ENCODE data around the gene FRMD6. TPM values are rescaled to one million over a fixed set of nuclear protein-coding genes. Genes with fewer than 3 reads are reported as not detected.

Gene FRMD6
- total RNA-seq, 2 experiments from 2014 or later = 3.4 to 3.9 TPM

GRCh38 chr14:51648296-51648695 is 3.4 kb upstream of the FRMD6 start:
- no peaks in the 10 kb centered on the region for H3K9me3 Mint-ChIP-seq
- peaks cover 8% of the 10 kb centered on the region for H3K4me1 Mint-ChIP-seq
- no peak overlapping the region for H3K4me3 Mint-ChIP-seq
- no peaks in the 10 kb centered on the region for H3K36me3 Mint-ChIP-seq
- DNase-seq = no peak
- no peak overlapping the region for H3K27ac Mint-ChIP-seq
- peaks cover 5% of the 10 kb centered on the region for H3K27me3 Mint-ChIP-seq

- H3K9me3 Mint-ChIP-seq = no peaks in the 10 kb centered on the region
- no peak for DNase-seq
- H3K27ac Mint-ChIP-seq = no peak overlapping the region
- H3K36me3 Mint-ChIP-seq = no peaks in the 10 kb centered on the region
- H3K4me1 Mint-ChIP-seq = peaks cover 20% of the 10 kb centered on the region
- peaks cover 20% of the 10 kb centered on the region for H3K27me3 Mint-ChIP-seq
- H3K4me3 Mint-ChIP-seq = peak overlapping the region; percentile 83
Observed at GRCh38 chr14:51650716-51651387, 858 bp upstream of the FRMD6 start.

- peaks cover 20% of the 10 kb centered on the region for H3K4me1 Mint-ChIP-seq
- H3K4me3 Mint-ChIP-seq = peak overlapping the region; percentile 80
- no peaks in the 10 kb centered on the region for H3K36me3 Mint-ChIP-seq
- peak; percentile 62 for DNase-seq
- peak overlapping the region; percentile 45 for H3K27ac Mint-ChIP-seq
- no peaks in the 10 kb centered on the region for H3K9me3 Mint-ChIP-seq
- peaks cover 34% of the 10 kb centered on the region for H3K27me3 Mint-ChIP-seq
Observed at GRCh38 chr14:51652168-51653078, 713 bp downstream of the FRMD6 start.

- Mint-ChIP-seq H3K27ac (peak overlapping the region; percentile 45), H3K4me3 (peak overlapping the region; percentile 80), H3K4me1 (peaks cover 20% of the 10 kb centered on the region), H3K9me3 (no peaks in the 10 kb centered on the region), H3K27me3 (peaks cover 42% of the 10 kb centered on the region), H3K36me3 (no peaks in the 10 kb centered on the region)
- DNase-seq = no peak
Observed at GRCh38 chr14:51653079-51653774, 1.5 kb downstream of the FRMD6 start.

- peaks cover 20% of the 10 kb centered on the region for H3K4me1 Mint-ChIP-seq
- DNase-seq = no peak
- no peak overlapping the region for H3K4me3 Mint-ChIP-seq
- no peaks in the 10 kb centered on the region for H3K9me3 Mint-ChIP-seq
- peaks cover 46% of the 10 kb centered on the region for H3K27me3 Mint-ChIP-seq
- no peaks in the 10 kb centered on the region for H3K36me3 Mint-ChIP-seq
- H3K27ac Mint-ChIP-seq = no peak overlapping the region
Observed at GRCh38 chr14:51653775-51654532, 2.2 kb downstream of the FRMD6 start.

GRCh38 chr14:51654533-51654845 is 2.8 kb downstream of the FRMD6 start:
- Mint-ChIP-seq H3K4me1 (peaks cover 20% of the 10 kb centered on the region), H3K27me3 (peaks cover 46% of the 10 kb centered on the region), H3K36me3 (no peaks in the 10 kb centered on the region), H3K9me3 (no peaks in the 10 kb centered on the region), H3K4me3 (no peak overlapping the region), H3K27ac (no peak overlapping the region)
- DNase-seq = no peak

- H3K27ac Mint-ChIP-seq = no peak overlapping the region
- peaks cover 46% of the 10 kb centered on the region for H3K27me3 Mint-ChIP-seq
- H3K4me3 Mint-ChIP-seq = no peak overlapping the region
- H3K4me1 Mint-ChIP-seq = peaks cover 18% of the 10 kb centered on the region
- H3K36me3 Mint-ChIP-seq = no peaks in the 10 kb centered on the region
- DNase-seq = no peak
- H3K9me3 Mint-ChIP-seq = no peaks in the 10 kb centered on the region
Observed at GRCh38 chr14:51657762-51658161, 6.1 kb downstream of the FRMD6 start.

- DNase-seq = no peak
- Mint-ChIP-seq H3K27me3 (peaks cover 38% of the 10 kb centered on the region), H3K36me3 (no peaks in the 10 kb centered on the region), H3K9me3 (no peaks in the 10 kb centered on the region), H3K27ac (no peak overlapping the region), H3K4me1 (peaks cover 10% of the 10 kb centered on the region), H3K4me3 (no peak overlapping the region)
Observed at GRCh38 chr14:51658441-51659173, 6.9 kb downstream of the FRMD6 start.

- no peak for DNase-seq
- Mint-ChIP-seq H3K4me1 (no peaks in the 10 kb centered on the region), H3K9me3 (peaks cover 2% of the 10 kb centered on the region), H3K27me3 (peaks cover 27% of the 10 kb centered on the region), H3K27ac (no peak overlapping the region), H3K4me3 (no peak overlapping the region), H3K36me3 (no peaks in the 10 kb centered on the region)
Observed at GRCh38 chr14:51660741-51661140, 9.0 kb downstream of the FRMD6 start.

GRCh38 chr14:51661504-51661903 is 9.8 kb downstream of the FRMD6 start:
- Mint-ChIP-seq H3K9me3 (peaks cover 2% of the 10 kb centered on the region), H3K4me3 (no peak overlapping the region), H3K27ac (no peak overlapping the region), H3K36me3 (no peaks in the 10 kb centered on the region), H3K4me1 (no peaks in the 10 kb centered on the region), H3K27me3 (peaks cover 21% of the 10 kb centered on the region)
- no peak for DNase-seq

GRCh38 chr14:51663783-51664326 is 12.1 kb downstream of the FRMD6 start:
- no peak overlapping the region for H3K27ac Mint-ChIP-seq
- no peak overlapping the region for H3K4me3 Mint-ChIP-seq
- H3K36me3 Mint-ChIP-seq = no peaks in the 10 kb centered on the region
- H3K9me3 Mint-ChIP-seq = peaks cover 2% of the 10 kb centered on the region
- no peaks in the 10 kb centered on the region for H3K27me3 Mint-ChIP-seq
- no peak for DNase-seq
- H3K4me1 Mint-ChIP-seq = no peaks in the 10 kb centered on the region

GRCh38 chr14:51666070-51666469 is 14.4 kb downstream of the FRMD6 start:
- no peak overlapping the region for H3K4me3 Mint-ChIP-seq
- no peaks in the 10 kb centered on the region for H3K4me1 Mint-ChIP-seq
- H3K9me3 Mint-ChIP-seq = peaks cover 4% of the 10 kb centered on the region
- DNase-seq = no peak
- no peak overlapping the region for H3K27ac Mint-ChIP-seq
- H3K36me3 Mint-ChIP-seq = no peaks in the 10 kb centered on the region
- no peaks in the 10 kb centered on the region for H3K27me3 Mint-ChIP-seq

- Mint-ChIP-seq H3K4me3 (no peak overlapping the region), H3K27ac (no peak overlapping the region), H3K9me3 (peaks cover 7% of the 10 kb centered on the region), H3K36me3 (no peaks in the 10 kb centered on the region), H3K27me3 (no peaks in the 10 kb centered on the region), H3K4me1 (no peaks in the 10 kb centered on the region)
- no peak for DNase-seq
Observed at GRCh38 chr14:51666826-51667225, 15.1 kb downstream of the FRMD6 start.

- Mint-ChIP-seq H3K27ac (no peak overlapping the region), H3K4me3 (no peak overlapping the region), H3K27me3 (no peaks in the 10 kb centered on the region), H3K4me1 (no peaks in the 10 kb centered on the region), H3K36me3 (no peaks in the 10 kb centered on the region), H3K9me3 (peaks cover 7% of the 10 kb centered on the region)
- DNase-seq = no peak
Observed at GRCh38 chr14:51668870-51669269, 17.2 kb downstream of the FRMD6 start.

Data from activated naive CD8-positive, alpha-beta T cell treated with anti-CD3 and anti-CD28 coated beads for 36 hours (primary cell).